B cell (primary cell): ENCODE data around the gene SORL1-AS1.

Source experiments
- ATAC-seq: fragments of 200-7000 bp; cut with Tn5 transposase; one replicate; pipeline ENCODE4 v1.10.0; 2021; ENCODE audit warnings: low read depth, mild to moderate bottlenecking, moderate number of reproducible peaks, moderate library complexity
- CTCF ChIA-PET: fragments of 350-600 bp; sonication (Branson Sonifier 250); formaldehyde crosslinking; loops from one replicate; lab custom pipeline; 2021; ENCODE audit warnings: antibody characterized with exemption, inconsistent platforms; lab: Charles Lee
- POLR2A ChIA-PET: fragments of 350-600 bp; sonication (Branson Sonifier 250); formaldehyde crosslinking; loops from one replicate; lab custom pipeline; 2021; ENCODE audit warnings: antibody characterized with exemption; lab: Charles Lee
- DNase-seq: peaks from one replicate; pipeline ENCODE4 v3.0.0; 2013
- H2AFZ ChIP-seq: 2 replicates; pipeline ENCODE4 v1.6.1; 2012; ENCODE audit warnings: mild to moderate bottlenecking, low read depth, low read length; ENCODE audit not compliant: insufficient read depth, poor library complexity, severe bottlenecking
- H3K27ac ChIP-seq, 2 donors: 1 replicate in 1 of 2; 2 replicates in 1 of 2; pipeline ENCODE4 v1.5.1; 2012 to 2013; ENCODE audit warnings: low read length in 2 of 2, mild to moderate bottlenecking in 2 of 2, moderate library complexity in 1 of 2
- H3K27me3 ChIP-seq, 4 experiments: fragments of 200-600 bp in 1 of 4; sonication (generic) in 1 of 4; replicated peaks in 1 of 4; 1 replicate in 2 of 4; 2 replicates in 2 of 4; pipeline versions ENCODE4 v1.6.1 to v1.7.0; 2013 to 2016; ENCODE audit warnings: low read length in 3 of 4, mild to moderate bottlenecking in 2 of 4, mixed read lengths in 1 of 4, moderate library complexity in 1 of 4; ENCODE audit not compliant: insufficient read depth in 4 of 4, control insufficient read depth in 3 of 4; ENCODE audit errors: control extremely low read depth in 1 of 4
- H3K36me3 ChIP-seq, 2 experiments: replicated peaks in 1 of 2; 1 replicate in 1 of 2; 2 replicates in 1 of 2; pipeline versions ENCODE4 v1.6.1 to v1.7.1; 2013; ENCODE audit warnings: low read length in 1 of 2; ENCODE audit not compliant: insufficient read depth in 2 of 2, control insufficient read depth in 1 of 2; ENCODE audit errors: control extremely low read depth in 1 of 2, extremely low read depth in 1 of 2
- H3K4me1 ChIP-seq, 2 donors: fragments of 200-600 bp in 1 of 2; sonication (generic) in 1 of 2; 1 replicate in 1 of 2; 2 replicates in 1 of 2; pipeline versions ENCODE4 v1.5.1 to v1.6.1; 2013 to 2017; ENCODE audit warnings: low read length in 2 of 2; ENCODE audit not compliant: control insufficient read depth in 2 of 2, insufficient read depth in 2 of 2
- H3K4me2 ChIP-seq: replicated peaks from 2 replicates; pipeline ENCODE3; 2012; ENCODE audit warnings: mild to moderate bottlenecking, low read depth, low read length; ENCODE audit not compliant: poor library complexity, severe bottlenecking
- H3K4me3 ChIP-seq, 5 experiments: fragments of 200-600 bp in 1 of 5; sonication (generic) in 1 of 5; 1 replicate in 3 of 5; 2 replicates in 2 of 5; pipeline versions ENCODE4 v1.5.1 to v1.7.0; 2011 to 2016; ENCODE audit warnings: low read length in 4 of 5, mild to moderate bottlenecking in 4 of 5, low read depth in 2 of 5, control low read depth in 1 of 5, moderate library complexity in 1 of 5; ENCODE audit not compliant: insufficient read depth in 1 of 5; ENCODE audit errors: control extremely low read depth in 1 of 5, extremely low read depth in 1 of 5
- H3K79me2 ChIP-seq: fragments of 200-600 bp; sonication (generic); one replicate; pipeline ENCODE4 v1.6.0; 2016; ENCODE audit warnings: low read length; ENCODE audit not compliant: control insufficient read depth, insufficient read depth
- H3K9ac ChIP-seq: fragments of 200-600 bp; sonication (generic); 2 replicates; pipeline ENCODE4 v1.6.1; 2017; ENCODE audit warnings: mild to moderate bottlenecking, low read length, moderate library complexity
- H3K9me3 ChIP-seq, 3 donors: one replicate each; pipeline versions ENCODE4 v1.6.1 to v1.7.1; 2013; ENCODE audit warnings: low read length in 2 of 3; ENCODE audit not compliant: control insufficient read depth in 2 of 3, insufficient read depth in 1 of 3; ENCODE audit errors: control extremely low read depth in 1 of 3
- H4K20me1 ChIP-seq: 2 replicates; pipeline ENCODE4 v1.6.0; 2012; ENCODE audit warnings: mild to moderate bottlenecking, low read length; ENCODE audit not compliant: insufficient read depth, control insufficient read depth, poor library complexity, severe bottlenecking
- H3K27ac Mint-ChIP-seq: one replicate; pipeline ENCODE4 v1.8.0; 2021; ENCODE audit warnings: mixed read lengths
- H3K27me3 Mint-ChIP-seq: one replicate; pipeline ENCODE4 v1.8.0; 2021; ENCODE audit warnings: mixed read lengths
- H3K4me1 Mint-ChIP-seq: one replicate; pipeline ENCODE4 v1.8.0; 2021; ENCODE audit warnings: mixed read lengths
- H3K4me3 Mint-ChIP-seq: one replicate; pipeline ENCODE4 v1.8.0; 2021; ENCODE audit warnings: mixed read lengths
- H3K9me3 Mint-ChIP-seq: one replicate; pipeline ENCODE4 v1.8.0; 2022; ENCODE audit warnings: mixed read lengths; ENCODE audit not compliant: insufficient read depth
- EZH2 ChIP-seq: IDR thresholded peaks from 2 replicates; pipeline ENCODE4 v1.6.1; 2012; ENCODE audit warnings: borderline replicate concordance, low read depth, mild to moderate bottlenecking, moderate library complexity, low read length; ENCODE audit not compliant: insufficient read depth, poor library complexity, severe bottlenecking
- WGBS: methylation state at CpG from one replicate; pipeline ENCODE4 v1.1.5; 2013; ENCODE audit warnings: missing lambda C conversion rate; ENCODE audit not compliant: insufficient coverage; 5-methylcytosine and 5-hydroxymethylcytosine counted together
- intact Hi-C: fragments of 100-400 bp; cut with micrococcal nuclease; formaldehyde crosslinking; loops from one replicate; pipeline ENCODE4 v1.10.0; 2022
- TF ChIP-seq, protein P1 (sequence below): fragments of 200-600 bp; IDR thresholded peaks from one replicate; pipeline ENCODE4 v1.8.0; 2022; ENCODE audit warnings: antibody characterized with exemption, mild to moderate bottlenecking

The SORL1-AS1 gene

DNA sequence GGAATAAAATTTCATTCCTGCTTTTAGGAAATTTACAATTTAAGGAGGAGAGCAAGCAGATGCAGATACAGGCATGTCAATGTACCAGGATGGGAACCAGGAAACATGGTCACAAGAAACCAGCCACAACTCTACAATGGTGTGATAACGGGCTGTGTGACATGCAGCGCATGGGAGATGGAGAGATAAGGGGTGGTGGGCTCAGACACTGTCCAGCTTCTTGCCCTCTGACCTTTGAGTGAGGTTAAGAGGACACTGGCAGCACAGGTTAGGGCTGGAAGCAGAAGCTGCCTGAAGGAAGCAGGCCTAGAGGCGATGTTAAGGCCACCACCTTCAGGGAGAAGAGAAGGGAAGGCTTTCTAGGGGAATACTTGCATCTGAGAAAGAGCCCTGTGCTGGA is 2.3 kb upstream of the SORL1-AS1 start:
- Histone ChIP-seq H3K4me1 (peaks cover 38 to 40% of the 10 kb centered on the region in 2 donors), H3K4me3 (peak overlapping the region in 1 of 5 experiments; percentile 95), H2AFZ (no peak overlapping the region), H3K79me2 (peaks cover 67% of the 10 kb centered on the region), H3K9ac (no peak overlapping the region), H4K20me1 (no peaks in the 10 kb centered on the region), H3K9me3 (no peaks in the 10 kb centered on the region), H3K27me3 (peaks cover 0 to 4% (median 0%) of the 10 kb centered on the region in 4 experiments), H3K36me3 (no peaks in the 10 kb centered on the region), H3K27ac (peak overlapping the region; percentile 13 to 74), H3K4me2 (no peak overlapping the region)
- ChIA-PET POLR2A (interaction anchor here (0.5 kb wide), 1 partner anchor 11 kb away, joined by 4 read pairs; no protein-coding TSS in a partner anchor), CTCF (no interaction called here)
- ATAC-seq (no peak), DNase-seq (no peak)
- H3K27ac Mint-ChIP-seq = peak overlapping the region; percentile 37
- TF ChIP-seq EZH2 = no peak
- TF ChIP-seq, protein P1, sequence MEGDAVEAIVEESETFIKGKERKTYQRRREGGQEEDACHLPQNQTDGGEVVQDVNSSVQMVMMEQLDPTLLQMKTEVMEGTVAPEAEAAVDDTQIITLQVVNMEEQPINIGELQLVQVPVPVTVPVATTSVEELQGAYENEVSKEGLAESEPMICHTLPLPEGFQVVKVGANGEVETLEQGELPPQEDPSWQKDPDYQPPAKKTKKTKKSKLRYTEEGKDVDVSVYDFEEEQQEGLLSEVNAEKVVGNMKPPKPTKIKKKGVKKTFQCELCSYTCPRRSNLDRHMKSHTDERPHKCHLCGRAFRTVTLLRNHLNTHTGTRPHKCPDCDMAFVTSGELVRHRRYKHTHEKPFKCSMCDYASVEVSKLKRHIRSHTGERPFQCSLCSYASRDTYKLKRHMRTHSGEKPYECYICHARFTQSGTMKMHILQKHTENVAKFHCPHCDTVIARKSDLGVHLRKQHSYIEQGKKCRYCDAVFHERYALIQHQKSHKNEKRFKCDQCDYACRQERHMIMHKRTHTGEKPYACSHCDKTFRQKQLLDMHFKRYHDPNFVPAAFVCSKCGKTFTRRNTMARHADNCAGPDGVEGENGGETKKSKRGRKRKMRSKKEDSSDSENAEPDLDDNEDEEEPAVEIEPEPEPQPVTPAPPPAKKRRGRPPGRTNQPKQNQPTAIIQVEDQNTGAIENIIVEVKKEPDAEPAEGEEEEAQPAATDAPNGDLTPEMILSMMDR = no peak
- 100% methylated on average over 2 of the region's 3 CpGs for WGBS
- intact Hi-C loops = no loop called here
- H3K9me3 Mint-ChIP-seq = no peaks in the 10 kb centered on the region
- H3K4me3 Mint-ChIP-seq = peak overlapping the region; percentile 96
- no peaks in the 10 kb centered on the region for H3K27me3 Mint-ChIP-seq
- H3K4me1 Mint-ChIP-seq = peaks cover 77% of the 10 kb centered on the region

GRCh38 chr11:121453589-121454299 is 977 bp upstream of the SORL1-AS1 start:
- Histone ChIP-seq H4K20me1 (no peaks in the 10 kb centered on the region), H3K4me2 (peak overlapping the region; percentile 82), H3K27ac (peak overlapping the region; percentile 50 to 74), H3K79me2 (peaks cover 62% of the 10 kb centered on the region), H3K36me3 (no peaks in the 10 kb centered on the region), H3K4me1 (peaks cover 51 to 54% of the 10 kb centered on the region in 2 donors), H3K27me3 (peaks cover 0 to 4% (median 0%) of the 10 kb centered on the region in 4 experiments), H3K4me3 (peak overlapping the region in 3 of 5 experiments; percentile 65 to 95 (median 76)), H2AFZ (no peak overlapping the region), H3K9me3 (peaks cover 0 to 3% (median 0%) of the 10 kb centered on the region in 3 donors), H3K9ac (peak overlapping the region; percentile 76)
- TF ChIP-seq, protein P1 = no peak
- TF ChIP-seq EZH2 = no peak
- ChIA-PET POLR2A (no interaction called here), CTCF (no interaction called here)
- DNase-seq (no peak), ATAC-seq (no peak)
- H3K27ac Mint-ChIP-seq = peak overlapping the region; percentile 37
- H3K9me3 Mint-ChIP-seq = no peaks in the 10 kb centered on the region
- H3K27me3 Mint-ChIP-seq = no peaks in the 10 kb centered on the region
- intact Hi-C loops = loop anchor here (2.0 kb wide), 2 partner anchors 13 to 137 kb away; no protein-coding TSS in a partner anchor
- H3K4me1 Mint-ChIP-seq = peaks cover 78% of the 10 kb centered on the region
- peak overlapping the region; percentile 96 for H3K4me3 Mint-ChIP-seq
- 84% methylated on average over 2 of the region's 6 CpGs for WGBS
